WTC11 (cell line): ENCODE measurements around the gene FAS. TPM values are rescaled to one million over a fixed set of nuclear protein-coding genes. Genes with fewer than 3 reads are reported as not detected.

ENCODE experiments used
- ATAC-seq: fragments of 200-7000 bp; cut with Tn5 transposase; 2 replicates; pipeline ENCODE4 v1.10.0; 2021; ENCODE audit warnings: mild to moderate bottlenecking, moderate library complexity
- CTCF ChIA-PET: fragments of 300-600 bp; sonication (Branson Sonifier 250); formaldehyde crosslinking; loops from one replicate; lab custom pipeline; 2021; ENCODE audit warnings: antibody characterized with exemption; lab: Charles Lee
- POLR2A ChIA-PET: fragments of 350-600 bp; sonication (Branson Sonifier 250); formaldehyde crosslinking; loops from one replicate; lab custom pipeline; 2021; ENCODE audit warnings: antibody characterized with exemption; lab: Charles Lee
- DNase-seq: peaks from one replicate; pipeline ENCODE4 v3.0.0; 2021; ENCODE audit warnings: low spot score
- H3K27ac Mint-ChIP-seq: 2 replicates; pipeline ENCODE4 v1.8.0; 2021; ENCODE audit warnings: mixed read lengths
- H3K27me3 Mint-ChIP-seq: 2 replicates; pipeline ENCODE4 v1.8.0; 2021; ENCODE audit warnings: low read depth, mild to moderate bottlenecking, moderate library complexity, mixed read lengths
- H3K36me3 Mint-ChIP-seq: 2 replicates; pipeline ENCODE4 v1.8.0; 2021; ENCODE audit warnings: mixed read lengths
- H3K4me1 Mint-ChIP-seq: 2 replicates; pipeline ENCODE4 v1.8.0; 2022; ENCODE audit warnings: mixed read lengths
- H3K4me3 Mint-ChIP-seq: 2 replicates; pipeline ENCODE4 v1.8.0; 2021; ENCODE audit warnings: mild to moderate bottlenecking, moderate library complexity, mixed read lengths
- H3K9me3 Mint-ChIP-seq: 2 replicates; pipeline ENCODE4 v1.8.0; 2021; ENCODE audit warnings: mixed read lengths
- ATF1 ChIP-seq: sonication (generic); formaldehyde crosslinking; IDR thresholded peaks from 2 replicates; pipeline ENCODE4 v1.8.1; 2023; ENCODE audit warnings: mild to moderate bottlenecking, moderate library complexity, missing genetic modification reagents
- CBFB ChIP-seq: sonication (generic); formaldehyde crosslinking; IDR thresholded peaks from 2 replicates; pipeline ENCODE4 v1.8.1; 2022; ENCODE audit warnings: mild to moderate bottlenecking, low read depth, missing genetic modification reagents
- CREB1 ChIP-seq: sonication (generic); formaldehyde crosslinking; IDR thresholded peaks from 2 replicates; pipeline ENCODE4 v1.8.0; 2023; ENCODE audit warnings: mild to moderate bottlenecking, missing genetic modification reagents
- CREM ChIP-seq: sonication (generic); formaldehyde crosslinking; IDR thresholded peaks from 2 replicates; pipeline ENCODE4 v1.8.1; 2022; ENCODE audit warnings: mild to moderate bottlenecking, missing genetic modification reagents, moderate library complexity
- ELF4 ChIP-seq: sonication (generic); formaldehyde crosslinking; IDR thresholded peaks from 2 replicates; pipeline ENCODE4 v1.8.1; 2022; ENCODE audit warnings: low read depth, mild to moderate bottlenecking, moderate library complexity, missing genetic modification reagents
- GTF2I ChIP-seq: fragments of 250-450 bp; sonication (Bioruptor Pico); conservative IDR thresholded peaks from 2 replicates; pipeline ENCODE4 v1.4.0; 2021; ENCODE audit warnings: mild to moderate bottlenecking
- JAZF1 ChIP-seq: fragments of 250-450 bp; sonication (Bioruptor Pico); IDR thresholded peaks from 2 replicates; pipeline ENCODE4 v1.9.0; 2021; ENCODE audit warnings: moderate library complexity, mild to moderate bottlenecking, inconsistent platforms
- KAT7 ChIP-seq: sonication (generic); formaldehyde crosslinking; IDR thresholded peaks from 2 replicates; pipeline ENCODE4 v1.8.1; 2023; ENCODE audit warnings: missing genetic modification reagents, mild to moderate bottlenecking, borderline replicate concordance
- NR1H2 ChIP-seq: sonication (generic); formaldehyde crosslinking; IDR thresholded peaks from 2 replicates; pipeline ENCODE4 v1.9.0; 2021; ENCODE audit warnings: mild to moderate bottlenecking, moderate library complexity, missing genetic modification reagents
- NR3C1 ChIP-seq: sonication (generic); formaldehyde crosslinking; conservative IDR thresholded peaks from 2 replicates; pipeline ENCODE4 v1.8.1; 2023; ENCODE audit warnings: low read depth, mild to moderate bottlenecking, missing genetic modification reagents
- TCF7 ChIP-seq: sonication (generic); formaldehyde crosslinking; IDR thresholded peaks from 2 replicates; pipeline ENCODE4 v1.8.0; 2022; ENCODE audit warnings: mild to moderate bottlenecking, low read depth, missing genetic modification reagents, moderate library complexity
- TP53 ChIP-seq: sonication (generic); formaldehyde crosslinking; IDR thresholded peaks from 2 replicates; pipeline ENCODE4 v1.8.1; 2023; ENCODE audit warnings: mild to moderate bottlenecking, missing genetic modification reagents
- USF1 ChIP-seq: sonication (generic); formaldehyde crosslinking; IDR thresholded peaks from 2 replicates; pipeline ENCODE4 v1.8.0; 2022; ENCODE audit warnings: mild to moderate bottlenecking, missing genetic modification reagents
- ZNF121 ChIP-seq: sonication (generic); formaldehyde crosslinking; IDR thresholded peaks from 2 replicates; pipeline ENCODE4 v1.8.0; 2023; ENCODE audit warnings: missing genetic modification reagents
- ZNF263 ChIP-seq: sonication (generic); formaldehyde crosslinking; IDR thresholded peaks from 2 replicates; pipeline ENCODE4 v1.8.1; 2022; ENCODE audit warnings: low read depth, mild to moderate bottlenecking, moderate library complexity, missing genetic modification reagents
- ZNF317 ChIP-seq: sonication (generic); formaldehyde crosslinking; IDR thresholded peaks from 2 replicates; pipeline ENCODE4 v1.8.1; 2023; ENCODE audit warnings: low read depth, mild to moderate bottlenecking, moderate library complexity, missing genetic modification reagents, borderline replicate concordance
- ZNF512 ChIP-seq: sonication (generic); formaldehyde crosslinking; IDR thresholded peaks from 2 replicates; pipeline ENCODE4 v1.8.1; 2022; ENCODE audit warnings: missing genetic modification reagents, borderline replicate concordance
- total RNA-seq: library from RNA; stranded (reverse); gene quantifications from 3 replicates; pipeline ENCODE4 v1.2.3, GENCODE V29; 2021
- TF ChIP-seq, protein P1 (sequence below): sonication (generic); formaldehyde crosslinking; IDR thresholded peaks from 2 replicates; pipeline ENCODE4 v1.8.0; 2022; ENCODE audit warnings: mild to moderate bottlenecking, missing genetic modification reagents
- TF ChIP-seq, protein P2 (sequence below): sonication (generic); formaldehyde crosslinking; IDR thresholded peaks from 2 replicates; pipeline ENCODE4 v1.8.0; 2022; ENCODE audit warnings: mild to moderate bottlenecking, missing genetic modification reagents
- TF ChIP-seq, protein P3 (sequence below): sonication (generic); formaldehyde crosslinking; IDR thresholded peaks from 2 replicates; pipeline ENCODE4 v1.8.1; 2023; ENCODE audit warnings: mild to moderate bottlenecking, missing genetic modification reagents
- TF ChIP-seq, protein P4 (sequence below): sonication (generic); formaldehyde crosslinking; IDR thresholded peaks from 2 replicates; pipeline ENCODE4 v1.8.1; 2023; ENCODE audit warnings: mild to moderate bottlenecking, missing genetic modification reagents, moderate library complexity
- TF ChIP-seq, protein P5 (sequence below): fragments of 250-450 bp; sonication (Bioruptor Pico); IDR thresholded peaks from 2 replicates; pipeline ENCODE4 v1.9.0; 2021; ENCODE audit warnings: mild to moderate bottlenecking

Gene FAS
- total RNA-seq, 1 experiment from 2014 or later: 4.1 TPM

DNA sequence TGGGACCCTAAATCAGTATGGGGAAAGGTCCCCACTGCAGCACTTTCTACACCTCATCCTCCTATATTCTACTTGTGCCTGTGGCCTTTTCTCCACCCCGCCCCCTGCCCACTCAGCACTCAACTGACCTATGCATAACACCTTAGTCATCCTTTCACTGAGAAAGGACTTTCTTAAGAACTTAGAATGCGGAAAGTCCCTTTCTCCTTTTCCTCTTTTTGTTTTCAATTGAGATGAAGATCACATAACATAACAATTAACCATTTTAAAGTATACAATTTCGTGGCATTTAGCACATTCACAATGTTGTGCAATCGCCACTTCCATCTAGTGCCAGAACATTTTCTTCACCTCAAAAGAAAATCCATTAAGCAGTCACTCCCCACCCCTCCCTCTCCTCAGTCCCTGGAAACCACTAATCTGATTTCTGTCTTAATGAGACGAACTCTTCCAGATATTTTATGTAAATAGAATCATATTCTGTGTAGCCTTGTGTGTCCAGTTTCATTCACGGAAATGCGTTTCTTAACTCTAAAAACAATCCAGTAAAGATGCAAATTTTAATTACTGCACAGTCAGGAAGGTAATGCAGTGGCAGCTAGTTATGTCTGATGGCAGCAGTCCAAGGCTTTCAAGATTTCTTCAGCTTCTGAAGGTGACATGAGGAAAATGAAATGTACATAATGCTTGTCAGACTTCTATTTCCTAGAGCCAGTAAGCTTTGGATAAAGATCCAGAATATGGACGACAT is 41.7 kb downstream of the FAS start:
- TF ChIP-seq ZNF512 (CRISPR knock-in tag): no peak
- TF ChIP-seq NR3C1 (CRISPR knock-in tag): no peak
- no peak for TF ChIP-seq ZNF317 (CRISPR knock-in tag)
- TF ChIP-seq, protein P1, sequence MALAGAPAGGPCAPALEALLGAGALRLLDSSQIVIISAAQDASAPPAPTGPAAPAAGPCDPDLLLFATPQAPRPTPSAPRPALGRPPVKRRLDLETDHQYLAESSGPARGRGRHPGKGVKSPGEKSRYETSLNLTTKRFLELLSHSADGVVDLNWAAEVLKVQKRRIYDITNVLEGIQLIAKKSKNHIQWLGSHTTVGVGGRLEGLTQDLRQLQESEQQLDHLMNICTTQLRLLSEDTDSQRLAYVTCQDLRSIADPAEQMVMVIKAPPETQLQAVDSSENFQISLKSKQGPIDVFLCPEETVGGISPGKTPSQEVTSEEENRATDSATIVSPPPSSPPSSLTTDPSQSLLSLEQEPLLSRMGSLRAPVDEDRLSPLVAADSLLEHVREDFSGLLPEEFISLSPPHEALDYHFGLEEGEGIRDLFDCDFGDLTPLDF (CRISPR knock-in tag): no peak
- no peak for TF ChIP-seq ATF1 (CRISPR knock-in tag)
- no peak for TF ChIP-seq CREM
- ChIA-PET CTCF (interaction anchor here (0.8 to 3.8 kb wide), 4 partner anchors 45 to 186 kb away, joined by 3 to 41 read pairs (median 13); partner anchors contain the start of gene CH25H), POLR2A (interaction anchor here (0.6 to 0.8 kb wide), 2 partner anchors 89 to 176 kb away, joined by 3 read pairs; no protein-coding TSS in a partner anchor)
- no peak overlapping the region for H3K27ac Mint-ChIP-seq
- no peaks in the 10 kb centered on the region for H3K27me3 Mint-ChIP-seq
- H3K4me3 Mint-ChIP-seq: no peak overlapping the region
- H3K9me3 Mint-ChIP-seq: no peaks in the 10 kb centered on the region
- no peaks in the 10 kb centered on the region for H3K36me3 Mint-ChIP-seq
- peak; percentile 62 for ATAC-seq
- peaks cover 20% of the 10 kb centered on the region for H3K4me1 Mint-ChIP-seq
- no peak for DNase-seq

DNA sequence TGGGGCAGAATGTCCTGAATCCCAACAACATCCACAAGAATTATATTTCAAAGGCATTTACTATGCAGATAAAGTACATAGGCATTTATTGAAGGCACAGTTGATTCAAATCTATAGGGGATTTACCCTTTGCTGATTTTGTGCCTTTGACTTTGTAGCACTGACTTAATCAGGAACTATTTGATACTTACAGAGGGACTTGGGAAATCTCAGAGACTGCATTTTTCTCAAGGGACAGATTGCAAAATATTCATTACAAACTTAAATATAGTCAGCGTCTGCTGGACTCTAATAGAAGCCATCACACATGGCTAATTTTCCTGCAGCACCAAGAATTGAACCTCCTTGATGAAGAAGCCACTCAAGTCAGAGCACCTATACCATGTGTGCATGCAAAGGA is 44.9 kb downstream of the FAS start:
- ChIA-PET POLR2A (no interaction called here), CTCF (no interaction called here)
- DNase-seq (no peak), ATAC-seq (no peak)
- Mint-ChIP-seq H3K27me3 (no peaks in the 10 kb centered on the region), H3K36me3 (no peaks in the 10 kb centered on the region), H3K4me1 (peaks cover 20% of the 10 kb centered on the region), H3K27ac (no peak overlapping the region), H3K4me3 (no peak overlapping the region), H3K9me3 (no peaks in the 10 kb centered on the region)
- TF ChIP-seq ZNF263 (CRISPR knock-in tag): no peak
- no peak for TF ChIP-seq ZNF512 (CRISPR knock-in tag)
- no peak for TF ChIP-seq JAZF1 (CRISPR knock-in tag)
- TF ChIP-seq, protein P2, sequence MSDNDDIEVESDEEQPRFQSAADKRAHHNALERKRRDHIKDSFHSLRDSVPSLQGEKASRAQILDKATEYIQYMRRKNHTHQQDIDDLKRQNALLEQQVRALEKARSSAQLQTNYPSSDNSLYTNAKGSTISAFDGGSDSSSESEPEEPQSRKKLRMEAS (CRISPR knock-in tag): no peak
- TF ChIP-seq, protein P3, sequence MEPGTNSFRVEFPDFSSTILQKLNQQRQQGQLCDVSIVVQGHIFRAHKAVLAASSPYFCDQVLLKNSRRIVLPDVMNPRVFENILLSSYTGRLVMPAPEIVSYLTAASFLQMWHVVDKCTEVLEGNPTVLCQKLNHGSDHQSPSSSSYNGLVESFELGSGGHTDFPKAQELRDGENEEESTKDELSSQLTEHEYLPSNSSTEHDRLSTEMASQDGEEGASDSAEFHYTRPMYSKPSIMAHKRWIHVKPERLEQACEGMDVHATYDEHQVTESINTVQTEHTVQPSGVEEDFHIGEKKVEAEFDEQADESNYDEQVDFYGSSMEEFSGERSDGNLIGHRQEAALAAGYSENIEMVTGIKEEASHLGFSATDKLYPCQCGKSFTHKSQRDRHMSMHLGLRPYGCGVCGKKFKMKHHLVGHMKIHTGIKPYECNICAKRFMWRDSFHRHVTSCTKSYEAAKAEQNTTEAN: no peak
- TF ChIP-seq NR3C1 (CRISPR knock-in tag): no peak
- TF ChIP-seq CBFB (CRISPR knock-in tag): no peak
- TF ChIP-seq ELF4: no peak
- no peak for TF ChIP-seq GTF2I
- TF ChIP-seq KAT7: no peak
- no peak for TF ChIP-seq TCF7 (CRISPR knock-in tag)
- TF ChIP-seq, protein P4, sequence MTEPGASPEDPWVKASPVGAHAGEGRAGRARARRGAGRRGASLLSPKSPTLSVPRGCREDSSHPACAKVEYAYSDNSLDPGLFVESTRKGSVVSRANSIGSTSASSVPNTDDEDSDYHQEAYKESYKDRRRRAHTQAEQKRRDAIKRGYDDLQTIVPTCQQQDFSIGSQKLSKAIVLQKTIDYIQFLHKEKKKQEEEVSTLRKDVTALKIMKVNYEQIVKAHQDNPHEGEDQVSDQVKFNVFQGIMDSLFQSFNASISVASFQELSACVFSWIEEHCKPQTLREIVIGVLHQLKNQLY: no peak
- TF ChIP-seq TP53 (CRISPR knock-in tag): no peak
- no peak for TF ChIP-seq CREB1 (CRISPR knock-in tag)
- TF ChIP-seq, protein P5, sequence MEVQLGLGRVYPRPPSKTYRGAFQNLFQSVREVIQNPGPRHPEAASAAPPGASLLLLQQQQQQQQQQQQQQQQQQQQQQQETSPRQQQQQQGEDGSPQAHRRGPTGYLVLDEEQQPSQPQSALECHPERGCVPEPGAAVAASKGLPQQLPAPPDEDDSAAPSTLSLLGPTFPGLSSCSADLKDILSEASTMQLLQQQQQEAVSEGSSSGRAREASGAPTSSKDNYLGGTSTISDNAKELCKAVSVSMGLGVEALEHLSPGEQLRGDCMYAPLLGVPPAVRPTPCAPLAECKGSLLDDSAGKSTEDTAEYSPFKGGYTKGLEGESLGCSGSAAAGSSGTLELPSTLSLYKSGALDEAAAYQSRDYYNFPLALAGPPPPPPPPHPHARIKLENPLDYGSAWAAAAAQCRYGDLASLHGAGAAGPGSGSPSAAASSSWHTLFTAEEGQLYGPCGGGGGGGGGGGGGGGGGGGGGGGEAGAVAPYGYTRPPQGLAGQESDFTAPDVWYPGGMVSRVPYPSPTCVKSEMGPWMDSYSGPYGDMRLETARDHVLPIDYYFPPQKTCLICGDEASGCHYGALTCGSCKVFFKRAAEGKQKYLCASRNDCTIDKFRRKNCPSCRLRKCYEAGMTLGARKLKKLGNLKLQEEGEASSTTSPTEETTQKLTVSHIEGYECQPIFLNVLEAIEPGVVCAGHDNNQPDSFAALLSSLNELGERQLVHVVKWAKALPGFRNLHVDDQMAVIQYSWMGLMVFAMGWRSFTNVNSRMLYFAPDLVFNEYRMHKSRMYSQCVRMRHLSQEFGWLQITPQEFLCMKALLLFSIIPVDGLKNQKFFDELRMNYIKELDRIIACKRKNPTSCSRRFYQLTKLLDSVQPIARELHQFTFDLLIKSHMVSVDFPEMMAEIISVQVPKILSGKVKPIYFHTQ (CRISPR knock-in tag): no peak
- no peak for TF ChIP-seq ZNF121 (CRISPR knock-in tag)
- TF ChIP-seq NR1H2 (CRISPR knock-in tag): no peak
- no peak for TF ChIP-seq USF1 (CRISPR knock-in tag)
